Activated CD8-positive, alpha-beta memory T cell treated with anti-CD3 and anti-CD28 coated beads for 48 hours (primary cell): ENCODE results near the gene GPR107.
A peak's percentile ranks its signal among the peaks of the same experiment; 100 is the strongest.

Experiments
- DNase-seq, 3 experiments: peaks; one replicate each; pipeline ENCODE4 v3.0.0-alpha.2; 2020; ENCODE audit warnings: low read depth in 2 of 3, low spot score in 2 of 3

GPR107 gene

DNA sequence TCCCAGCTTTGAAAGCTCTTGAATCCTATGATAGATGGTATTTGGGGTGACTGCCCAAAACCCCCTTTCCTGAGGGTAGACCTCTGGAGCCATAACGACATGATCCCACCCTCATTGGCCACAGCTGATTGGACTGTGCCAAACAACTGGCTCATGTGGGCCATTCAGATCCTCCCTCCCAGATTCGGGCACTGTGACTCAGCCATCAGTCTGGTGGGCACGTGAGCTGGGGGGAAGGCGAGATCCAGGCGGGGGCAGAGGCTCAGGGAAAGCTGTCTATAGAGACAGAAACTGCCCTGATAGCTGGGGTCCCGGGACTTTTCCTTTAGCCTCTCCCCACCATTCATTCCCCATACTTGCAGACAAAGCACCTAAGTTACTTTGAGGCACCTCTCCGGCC lies 103.4 kb downstream of the GPR107 start:
- no peak for DNase-seq

DNA sequence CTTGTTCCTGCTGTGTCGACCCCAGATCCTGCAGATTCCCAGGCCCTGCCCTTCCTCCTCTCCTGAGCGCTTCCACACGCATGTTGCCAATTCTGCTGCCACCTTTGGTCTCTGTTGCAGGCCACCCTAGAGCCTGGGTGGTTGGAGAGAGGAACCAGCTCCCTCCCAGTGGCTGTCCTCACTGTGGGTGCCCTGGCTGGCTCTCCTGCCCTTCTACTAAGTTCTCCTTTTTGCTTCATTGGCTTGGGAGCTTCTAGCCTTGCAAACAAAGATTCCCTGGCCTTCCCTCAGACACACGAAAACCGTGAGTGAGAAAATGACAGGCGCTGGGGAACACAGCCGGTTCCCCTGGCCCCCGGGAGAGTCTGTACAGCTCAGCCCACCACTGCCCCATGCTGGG lies 104.3 kb downstream of the GPR107 start:
- no peak for DNase-seq

- no peak for DNase-seq
These were observed 105.4 kb downstream of the GPR107 start for GRCh38 chr9:130159057-130159456.

GRCh38 chr9:130159915-130160670 lies 106.4 kb downstream of the GPR107 start:
- DNase-seq: no peak

GRCh38 chr9:130160862-130161470 lies 107.3 kb downstream of the GPR107 start:
- no peak for DNase-seq

DNA sequence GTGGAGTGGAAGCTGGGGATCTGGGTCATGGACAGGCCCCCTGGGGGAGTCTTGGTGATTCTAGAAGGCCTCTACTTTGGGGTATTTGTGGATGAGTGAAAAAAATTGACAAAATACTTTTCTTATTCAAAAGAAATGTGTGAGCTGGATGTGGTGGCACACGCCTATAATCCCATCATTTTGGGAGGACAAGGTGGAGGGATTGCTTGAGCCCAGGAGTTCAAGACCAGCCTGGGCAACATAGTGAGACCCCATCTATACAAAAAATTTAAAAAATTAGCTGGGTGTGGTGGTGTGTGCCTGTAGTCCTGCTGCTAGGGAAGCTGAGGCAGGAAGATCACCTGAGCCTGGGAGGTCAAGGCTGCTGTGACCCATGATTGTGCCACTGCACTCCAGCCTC lies 111.9 kb downstream of the GPR107 start:
- no peak for DNase-seq

DNA sequence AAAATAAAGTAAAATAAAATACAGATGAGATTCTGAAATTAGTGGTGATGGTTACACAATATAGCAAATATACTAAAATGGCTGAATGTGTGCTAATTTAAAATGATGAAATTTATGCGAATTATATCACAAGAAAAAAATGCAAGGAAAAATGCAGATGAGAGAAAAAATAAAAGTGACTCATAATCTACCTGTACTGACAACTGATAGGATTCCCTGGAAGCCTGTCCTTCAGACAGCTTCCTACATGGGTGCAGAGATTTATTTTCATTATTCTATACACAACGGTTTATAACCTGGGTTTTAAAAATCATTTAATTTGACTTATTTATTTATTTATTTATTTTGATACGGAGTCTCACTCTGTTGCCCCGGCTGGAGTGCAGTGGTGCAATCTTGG lies 112.7 kb downstream of the GPR107 start:
- no peak for DNase-seq

DNA sequence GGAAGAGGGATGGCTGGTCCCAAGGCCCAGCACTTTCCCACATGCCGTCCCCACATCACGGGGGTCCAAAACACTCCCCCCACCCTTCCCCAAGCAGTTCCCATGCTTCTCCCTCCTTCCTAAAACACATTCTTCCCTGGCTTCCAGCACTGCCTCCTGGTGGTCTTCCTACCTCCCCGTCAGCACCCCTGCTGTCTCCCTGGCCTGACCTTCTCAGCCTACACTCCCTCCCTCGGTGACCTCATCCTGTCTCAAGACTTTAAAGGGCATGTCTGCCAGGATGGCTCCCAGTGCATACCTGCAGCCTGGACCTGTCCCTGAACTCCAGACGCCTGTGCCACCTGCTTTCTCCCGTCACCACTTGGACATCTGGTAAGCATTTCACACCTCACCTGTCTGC lies 114.2 kb downstream of the GPR107 start:
- no peak for DNase-seq

- DNase-seq: no peak
These were observed 117.8 kb downstream of the GPR107 start for GRCh38 chr9:130171226-130172148.

- DNase-seq: peak in 2 of 3 experiments; percentile 16 to 31
These were observed 118.6 kb downstream of the GPR107 start, which contains the start of gene NCS1 for GRCh38 chr9:130172161-130172857. TSS of gene NCS1 (plus strand) at chr9:130172404. CDS start at chr9:130172664, 260 bp downstream.

DNA sequence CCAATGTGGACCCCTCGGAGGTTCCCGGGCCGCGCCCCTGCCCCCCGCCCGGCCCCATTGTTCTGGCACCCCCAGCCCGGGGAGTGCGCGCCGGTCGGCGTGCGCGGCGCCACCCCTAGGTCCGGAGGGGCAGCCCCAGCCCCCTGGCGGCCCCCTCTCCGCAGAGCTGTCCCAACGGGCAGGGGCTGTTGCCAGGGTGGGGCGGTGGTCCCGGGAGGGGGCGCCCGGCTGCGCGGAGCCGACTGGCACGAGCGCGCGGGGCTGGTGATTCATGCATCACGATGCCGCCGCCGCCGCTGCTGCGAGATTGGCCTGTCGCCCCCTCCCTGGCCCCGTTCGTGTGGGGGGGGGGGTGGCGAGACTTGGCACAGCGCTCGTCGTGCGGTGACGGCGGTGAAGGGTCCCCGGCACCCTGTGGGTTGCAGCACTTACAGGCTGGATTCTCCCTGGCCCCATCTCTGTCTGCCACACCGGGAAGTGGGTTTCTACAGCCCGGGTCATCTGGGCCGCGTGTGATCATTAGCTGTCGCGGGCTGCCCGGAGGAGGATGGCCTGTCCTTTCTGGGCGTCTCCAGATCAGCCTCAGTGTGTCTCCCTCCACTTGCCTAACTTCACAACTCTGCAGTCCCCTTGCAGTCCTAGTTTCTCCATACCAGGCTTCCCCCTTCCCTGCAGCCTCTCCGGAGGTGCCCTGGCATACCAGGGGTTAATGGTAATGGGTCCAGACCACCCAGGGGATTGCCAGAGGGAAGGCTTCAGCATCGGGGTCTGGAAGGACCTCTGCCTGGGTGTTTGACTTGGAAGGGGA lies 119.4 kb downstream of the GPR107 start:
- no peak for DNase-seq

GRCh38 chr9:130173666-130173983 lies 119.9 kb downstream of the GPR107 start:
- DNase-seq: no peak

- no peak for DNase-seq
These were observed 120.3 kb downstream of the GPR107 start for GRCh38 chr9:130174025-130174424.

DNA sequence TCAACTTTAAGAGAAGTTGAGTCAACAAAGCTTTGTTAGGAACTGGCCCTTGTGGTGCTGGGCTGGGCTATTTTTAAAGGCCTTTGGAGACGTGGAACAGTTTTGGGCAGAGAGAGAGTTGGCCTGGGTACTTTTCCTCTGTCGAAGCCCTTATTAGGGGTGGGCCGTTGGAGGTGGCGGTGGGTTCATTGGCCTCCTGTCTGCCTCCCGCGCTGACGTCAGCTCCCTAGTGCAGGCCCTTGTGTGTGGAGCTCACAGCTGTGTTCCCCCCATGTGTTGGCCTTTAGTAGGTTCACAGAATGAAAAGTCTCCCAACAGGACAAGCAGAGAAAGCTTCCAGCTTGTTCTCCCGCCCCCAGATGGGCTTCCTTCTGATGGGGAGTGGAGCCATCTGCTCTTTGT lies 121.2 kb downstream of the GPR107 start:
- no peak for DNase-seq

GRCh38 chr9:130175355-130175754 lies 121.6 kb downstream of the GPR107 start:
- DNase-seq: no peak

DNA sequence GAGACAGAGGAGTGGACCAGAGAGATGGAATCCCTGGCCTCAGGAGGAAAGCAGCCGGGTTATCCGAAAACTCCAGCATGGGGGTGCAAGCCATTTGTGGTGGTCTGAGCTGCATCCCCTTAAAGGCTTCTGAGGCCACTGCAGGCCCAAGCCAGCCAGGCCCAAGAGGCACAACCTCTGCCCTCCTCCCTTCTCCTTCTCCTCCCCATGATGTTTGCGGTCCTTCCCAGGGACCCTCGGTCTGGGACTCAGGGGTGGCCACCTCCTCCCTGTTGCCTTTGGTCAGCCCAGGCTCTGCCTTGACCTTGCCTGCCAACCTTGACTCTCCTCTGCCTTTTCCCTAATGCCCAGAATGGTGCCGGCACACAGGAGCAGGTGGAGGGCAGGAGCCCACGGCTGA lies 123.1 kb downstream of the GPR107 start:
- DNase-seq: no peak

- DNase-seq: no peak
These were observed 124.4 kb downstream of the GPR107 start for GRCh38 chr9:130177898-130178805.

DNA sequence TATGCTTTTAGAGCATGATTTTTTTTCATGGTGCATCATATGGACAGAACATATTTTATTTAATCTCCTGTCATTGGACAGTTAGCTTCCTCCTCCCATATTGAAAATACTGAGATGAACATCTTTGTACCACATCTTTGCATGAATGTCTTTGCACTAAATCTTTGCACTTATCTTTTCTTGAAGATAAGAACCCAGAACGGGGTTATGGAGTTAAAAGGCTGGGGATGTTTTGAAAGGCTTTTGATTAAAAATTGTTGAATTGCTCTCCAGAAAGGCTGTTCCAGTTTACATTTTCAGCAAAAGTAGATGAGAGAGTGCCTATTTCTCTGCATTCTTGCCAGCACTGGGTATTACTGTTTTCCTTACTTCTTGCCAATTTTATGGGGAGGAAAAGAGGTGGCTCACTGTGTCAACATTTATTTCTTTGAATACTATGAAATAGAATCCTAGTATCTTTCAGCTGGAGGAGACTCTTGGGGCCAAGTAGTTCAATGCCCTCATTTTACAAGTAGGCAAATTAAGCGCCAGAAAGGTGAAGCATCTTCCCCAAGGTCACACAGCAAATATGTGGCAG lies 125.7 kb downstream of the GPR107 start:
- DNase-seq: no peak

GRCh38 chr9:130180516-130180915 lies 126.8 kb downstream of the GPR107 start:
- DNase-seq: no peak
